ENCODE measurements around the gene CEP78. TPM values are rescaled to one million over a fixed set of nuclear protein-coding genes. Genes with fewer than 3 reads are reported as not detected.

Gene CEP78
- total RNA-seq, 1 experiment from 2014 or later = 57.8 TPM

- H4K8ac ChIP-seq (replicated peaks; ENCODE audit: insufficient read length, low read depth, low read length) = no peak overlapping the region
- no peak overlapping the region for H3K4me2 ChIP-seq (ENCODE audit: insufficient read depth, insufficient read length, low read length)
- no peak overlapping the region for H2BK20ac ChIP-seq (ENCODE audit: low read depth, low read length, poor library complexity, severe bottlenecking)
- no peak overlapping the region for H3K27ac ChIP-seq (ENCODE audit: insufficient read length, low read depth, low read length)
- no peak overlapping the region for H3K18ac ChIP-seq (ENCODE audit: insufficient read length, low read depth, low read length)
- H3K4me1 ChIP-seq (ENCODE audit: insufficient read depth, low read length) = no peaks in the 10 kb centered on the region
- H3K4ac ChIP-seq (ENCODE audit: low read depth, low read length) = no peak overlapping the region
- no peak overlapping the region for H2BK15ac ChIP-seq (ENCODE audit: low read depth, low read length)
- H4K91ac ChIP-seq (ENCODE audit: insufficient read length, low read depth, low read length) = no peak overlapping the region
- no peaks in the 10 kb centered on the region for H3K79me1 ChIP-seq (ENCODE audit: insufficient read depth, low read depth, low read length, poor library complexity, severe bottlenecking)
- H3K9me3 ChIP-seq (ENCODE audit: control insufficient read depth, low read depth, low read length) = no peaks in the 10 kb centered on the region
- no peaks in the 10 kb centered on the region for H3K79me2 ChIP-seq (ENCODE audit: insufficient read depth, low read length)
- DNase-seq = no peak
- no peak overlapping the region for H2AK5ac ChIP-seq (ENCODE audit: insufficient read length, low read length)
- H3K27ac Mint-ChIP-seq = no peak overlapping the region
- H3K4me3 Mint-ChIP-seq = no peak overlapping the region
- H3K36me3 Mint-ChIP-seq (ENCODE audit: insufficient read depth in 1 of 3, low read depth in 3 of 3) = peaks cover 15 to 68% (median 68%) of the 10 kb centered on the region in 3 experiments; a peak in 6 of 7 replicates
- no peak overlapping the region for H2BK120ac ChIP-seq (ENCODE audit: low read depth, low read length, poor library complexity, severe bottlenecking)
- peaks cover 11 to 12% of the 10 kb centered on the region in 2 experiments for H3K4me1 Mint-ChIP-seq
- no peak overlapping the region for H3K23ac ChIP-seq (ENCODE audit: insufficient read length, low read depth, low read length)
- H3K9ac ChIP-seq (ENCODE audit: extremely low read depth, insufficient read length, low read length) = no peak overlapping the region
- no peak overlapping the region for H4K5ac ChIP-seq (ENCODE audit: insufficient read length, low read depth, low read length)
- WGBS (ENCODE audit: extremely low coverage, insufficient read length, low lambda C conversion rate) = no CpG with 5 or more reads among the region's 1 CpG
- H2BK12ac ChIP-seq (ENCODE audit: insufficient read length, low read depth, low read length) = no peak overlapping the region
- no peaks in the 10 kb centered on the region for H3K27me3 Mint-ChIP-seq (ENCODE audit: low read depth)
- TF ChIP-seq CTCF (conservative IDR thresholded peaks at IDR 0.05) = no peak
- no peak overlapping the region for H2BK5ac ChIP-seq (ENCODE audit: insufficient read length, low read length)
- H3K9me3 Mint-ChIP-seq = no peaks in the 10 kb centered on the region
- H3T11ph ChIP-seq (ENCODE audit: low read length) = no peak overlapping the region
- no peaks in the 10 kb centered on the region for H3K27me3 ChIP-seq (ENCODE audit: insufficient read depth, low read length)
- H3K14ac ChIP-seq (ENCODE audit: insufficient read depth, low read length) = no peak overlapping the region
- no peak overlapping the region for H2AFZ ChIP-seq (ENCODE audit: low read length)
- H3K56ac ChIP-seq (ENCODE audit: insufficient read length, low read depth, low read length) = no peak overlapping the region
- no peaks in the 10 kb centered on the region for H4K20me1 ChIP-seq (ENCODE audit: control insufficient read depth, insufficient read depth, insufficient read length)
- H3K23me2 ChIP-seq (ENCODE audit: insufficient read length, low read depth, low read length, poor library complexity, severe bottlenecking) = no peaks in the 10 kb centered on the region
Observed at GRCh38 chr9:78243130-78243529, 7.3 kb downstream of the CEP78 start.
